Motor neuron (in vitro differentiated cells): ENCODE results near the gene NR3C2. TPM values are rescaled to one million over a fixed set of nuclear protein-coding genes. Genes with fewer than 3 reads are reported as not detected.

Experiments
- ATAC-seq, 8 experiments: fragments of 200-7000 bp; cut with Tn5 transposase; replicated peaks in 6 of 8; 2 replicates each; pipeline ENCODE4 v1.8.0; 2021; ENCODE audit warnings: mild to moderate bottlenecking in 8 of 8, moderate library complexity in 8 of 8
- H3K27ac ChIP-seq, 2 donors: fragments of 250-450 bp; sonication (Bioruptor Pico); 2 replicates each; pipeline ENCODE4 v1.9.0; 2021; ENCODE audit warnings: antibody characterized with exemption in 2 of 2, mild to moderate bottlenecking in 2 of 2, moderate library complexity in 1 of 2
- H3K4me1 ChIP-seq, 2 donors: fragments of 250-450 bp; sonication (Bioruptor Pico); replicated peaks in 1 of 2; 2 replicates each; pipeline ENCODE4 v1.6.1; 2021; ENCODE audit warnings: antibody characterized with exemption in 2 of 2, mild to moderate bottlenecking in 2 of 2, moderate library complexity in 1 of 2
- H3K4me3 ChIP-seq, 5 donors: fragments of 250-450 bp; sonication (Bioruptor Pico); 2 replicates each; pipeline ENCODE4 v1.9.0; 2021; ENCODE audit warnings: antibody characterized with exemption in 5 of 5, mild to moderate bottlenecking in 5 of 5, moderate library complexity in 4 of 5
- WGBS, 10 experiments: fragments of 450-650 bp; shearing (Covaris generic); methylation state at CpG; one replicate each; pipeline ENCODE4 v1.0.0; 2022; 5-methylcytosine and 5-hydroxymethylcytosine counted together
- in situ Hi-C, 9 experiments: fragments of 400-800 bp; cut with MboI; loops; one replicate each; pipeline ENCODE4 v1.15.0; 2021; ENCODE audit warnings: low sequenced_read_pairs in 9 of 9, low pct_unique_long_range_greater_than_20kb in 2 of 9; ENCODE audit not compliant: unreplicated experiment in 9 of 9
- total RNA-seq, 8 experiments: library from RNA; unstranded; fragments of 300-600 nt; gene quantifications; 2 replicates each; pipeline versions ENCODE4 v1.2.3 to v1.2.4, GENCODE V29; 2022

Gene NR3C2
- total RNA-seq, 8 experiments from 2014 or later = 0.25 to 8.3 (median 1.4) TPM

- H3K4me1 ChIP-seq = peaks cover 15 to 19% of the 10 kb centered on the region in 2 donors
- H3K4me3 ChIP-seq = no peak overlapping the region
- 25 to 100% (median 50%) methylated on average over 1 to 2 of the region's 2 CpGs; no CpG with 5 or more reads in 1 of the 10 experiments for WGBS, 10 experiments
- in situ Hi-C loops = no loop called here
- ATAC-seq = peak in 5 of 8 experiments; percentile 50 to 88 (median 57)
- peak overlapping the region; percentile 27 to 65 for H3K27ac ChIP-seq
Observed at GRCh38 chr4:148030193-148030873, 411.9 kb downstream of the NR3C2 start.

- peak in 1 of 8 experiments; percentile 23 for ATAC-seq
- 57 to 100% (median 90%) methylated on average over 1 of the region's 3 CpGs; no CpG with 5 or more reads in 6 of the 10 experiments for WGBS, 10 experiments
- in situ Hi-C loops = no loop called here
- peaks cover 15 to 19% of the 10 kb centered on the region in 2 donors for H3K4me1 ChIP-seq
- peak overlapping the region in 1 of 2 donors; percentile 65 for H3K27ac ChIP-seq
- H3K4me3 ChIP-seq = no peak overlapping the region
Observed at GRCh38 chr4:148029781-148030180, 412.4 kb downstream of the NR3C2 start.
